Left kidney (tissue), 2 donors: ENCODE data around the gene RNF5. TPM values are rescaled to one million over a fixed set of nuclear protein-coding genes. Genes with fewer than 3 reads are reported as not detected.
"Not testable (repeated sequence)": the region's sequence is repeated elsewhere in the genome, so short reads cannot be mapped to it uniquely, and the experiment has no call there.

Experiments
- DNase-seq: peaks from one replicate; pipeline ENCODE4 v3.0.0-alpha.2; 2013
- polyA plus RNA-seq: library from polyadenylated mRNA; unstranded; fragments of 120-200 nt; gene quantifications from one replicate; pipeline ENCODE4 v1.2.1, GENCODE V29; 2013; ENCODE audit not compliant: insufficient read length

Gene RNF5
- polyA plus RNA-seq, 1 donor = 90.5 TPM

DNA sequence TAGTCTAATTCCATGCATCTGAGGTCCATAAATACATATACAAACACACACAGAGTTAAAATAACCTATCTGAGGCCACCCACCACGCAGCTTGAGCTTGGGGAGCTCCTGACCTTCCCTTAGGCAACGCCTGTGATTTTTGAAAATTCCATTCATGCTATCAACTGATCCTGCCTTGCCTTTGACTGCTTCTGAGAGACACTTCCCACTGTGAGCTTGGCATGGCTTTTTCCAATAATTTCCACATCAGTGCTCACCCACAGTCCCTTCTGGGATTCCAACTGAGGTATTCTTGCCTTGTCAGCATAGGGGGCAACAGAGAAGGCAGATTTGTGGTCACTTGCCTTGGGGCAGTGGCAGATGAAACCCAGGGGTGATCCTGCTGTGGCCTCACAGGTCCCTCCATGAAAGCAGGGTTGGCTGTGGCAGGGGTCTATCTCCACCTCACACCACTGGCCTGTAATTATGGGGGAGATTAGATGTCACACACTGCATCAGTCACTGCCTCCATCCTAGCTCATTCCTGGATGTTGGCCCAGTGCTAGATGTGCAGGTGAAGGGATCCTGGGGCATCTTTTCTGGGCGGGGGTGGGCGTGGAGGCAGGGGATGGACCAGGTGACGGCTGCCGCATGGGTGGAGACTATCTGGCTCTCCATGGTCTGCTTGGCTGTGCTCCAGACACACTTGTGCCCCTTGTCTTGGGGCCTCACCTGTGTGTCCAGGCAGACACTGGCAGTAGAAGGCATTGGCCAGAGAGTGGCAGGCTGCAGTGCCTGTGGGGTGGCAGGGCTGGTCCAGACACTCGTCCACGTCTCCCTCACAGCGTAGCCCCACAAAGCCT is 25.4 kb downstream of the RNF5 start:
- no peak for DNase-seq

DNA sequence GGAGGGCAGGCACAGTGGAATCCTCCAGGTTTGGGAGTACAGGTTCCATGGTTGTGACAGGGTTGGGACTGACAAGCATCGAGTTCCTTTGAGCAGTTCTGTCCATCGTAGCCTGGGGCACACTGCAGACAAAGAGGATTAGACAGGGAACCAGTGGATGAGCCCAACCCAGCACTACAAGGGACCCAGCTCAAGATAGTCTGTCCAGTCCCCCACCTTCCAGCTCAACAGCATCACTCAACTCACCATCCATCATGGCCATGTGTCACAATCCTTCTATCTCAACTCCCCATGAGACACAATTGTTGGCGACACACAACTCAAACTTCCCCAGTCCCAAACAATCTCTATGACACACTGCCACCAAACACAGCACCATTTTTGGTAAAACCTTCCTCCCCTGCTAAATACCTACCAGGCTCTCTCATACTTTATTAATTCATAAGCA is 26.1 kb downstream of the RNF5 start:
- no peak for DNase-seq

DNA sequence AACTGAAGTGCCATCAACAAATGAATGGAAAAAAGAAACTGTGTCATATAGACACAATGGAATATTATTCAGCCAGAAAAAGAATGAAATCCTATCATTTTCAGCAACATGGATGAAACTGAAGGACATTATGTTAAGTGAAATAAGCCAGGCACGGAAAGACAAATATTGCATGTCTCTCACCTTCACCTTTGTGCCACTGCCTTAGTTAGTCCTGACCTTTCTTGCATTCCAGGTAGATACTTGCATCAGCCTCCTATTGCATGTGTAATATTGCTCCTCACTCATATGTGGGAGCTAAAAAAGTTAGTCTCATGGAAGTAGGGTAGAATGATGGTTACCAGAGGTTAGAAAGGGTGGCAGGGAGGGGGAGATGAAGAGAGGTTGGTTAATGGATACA is 30.8 kb downstream of the RNF5 start:
- DNase-seq = no peak

DNA sequence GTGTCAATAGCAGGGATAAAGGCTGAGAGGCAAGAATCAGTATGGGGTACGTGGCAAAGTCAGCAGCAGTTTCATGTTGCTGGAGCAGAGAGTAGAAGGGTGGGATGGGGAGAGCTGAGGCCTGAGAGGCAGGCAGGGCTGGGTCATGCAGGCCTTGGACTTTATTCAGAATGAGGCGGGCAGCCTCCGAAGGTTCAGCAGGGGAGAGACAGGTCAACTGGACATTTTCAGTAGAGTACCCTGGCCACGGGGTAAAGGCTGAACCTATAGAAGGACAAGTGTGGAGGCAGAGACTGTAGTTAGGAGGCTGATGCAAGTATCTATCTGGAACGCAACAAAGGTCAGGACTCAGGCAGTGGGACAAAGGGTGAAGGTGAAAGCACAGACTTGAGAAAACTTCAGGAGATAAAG is 32.0 kb downstream of the RNF5 start:
- no peak for DNase-seq

DNA sequence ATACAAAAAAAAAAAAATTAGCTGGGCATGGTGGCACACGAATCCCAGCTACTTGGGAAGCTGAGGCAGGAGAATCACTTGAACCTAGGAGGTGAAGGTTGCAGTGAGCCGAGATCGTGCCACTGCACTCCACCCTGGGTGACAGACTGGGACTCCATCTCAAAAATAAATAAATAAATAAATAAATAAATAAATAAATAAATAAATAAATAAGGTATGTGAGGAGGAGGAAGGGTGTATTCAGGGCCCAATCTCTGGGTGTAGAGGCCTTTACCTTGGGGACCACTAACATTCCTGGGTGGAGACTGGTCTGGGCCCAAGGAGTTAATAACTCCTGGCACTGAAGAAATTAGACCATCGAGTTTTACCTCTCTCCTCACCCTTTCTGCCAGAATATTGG is 33.2 kb downstream of the RNF5 start:
- not testable (repeated sequence) for DNase-seq

DNA sequence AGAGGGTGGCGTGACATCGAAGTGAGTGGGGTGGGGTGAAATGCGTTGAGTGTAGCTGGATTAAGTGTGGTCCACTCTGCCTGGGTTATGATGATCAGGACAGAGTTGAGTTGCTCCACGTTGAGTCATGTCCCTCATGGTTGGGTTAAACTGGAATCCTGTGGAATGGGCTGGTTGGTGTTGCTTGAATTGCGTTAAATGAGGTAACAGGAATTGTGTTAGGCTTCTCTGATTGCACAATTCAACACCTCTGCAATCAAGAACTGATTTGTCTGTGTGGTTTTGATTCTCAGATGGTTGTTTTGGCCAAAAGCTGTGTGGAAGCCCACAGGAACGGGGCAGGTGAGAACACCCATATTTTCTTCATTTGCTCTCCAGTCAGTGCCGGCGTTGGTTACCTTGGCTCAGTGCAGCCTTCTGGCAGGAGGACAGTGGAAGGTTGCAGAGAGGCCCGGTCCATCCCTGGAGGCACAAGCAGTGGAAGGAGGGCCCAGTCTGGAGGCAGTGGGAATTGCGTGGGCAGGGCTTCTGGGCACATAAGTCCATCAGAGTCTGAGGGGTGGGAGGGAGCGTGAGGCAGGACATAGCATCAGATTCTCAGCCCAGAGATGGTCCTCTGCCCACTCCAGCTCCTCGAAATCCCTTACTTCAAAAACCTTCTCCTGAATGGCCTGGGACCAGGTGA is 34.0 kb downstream of the RNF5 start:
- DNase-seq = no peak

DNA sequence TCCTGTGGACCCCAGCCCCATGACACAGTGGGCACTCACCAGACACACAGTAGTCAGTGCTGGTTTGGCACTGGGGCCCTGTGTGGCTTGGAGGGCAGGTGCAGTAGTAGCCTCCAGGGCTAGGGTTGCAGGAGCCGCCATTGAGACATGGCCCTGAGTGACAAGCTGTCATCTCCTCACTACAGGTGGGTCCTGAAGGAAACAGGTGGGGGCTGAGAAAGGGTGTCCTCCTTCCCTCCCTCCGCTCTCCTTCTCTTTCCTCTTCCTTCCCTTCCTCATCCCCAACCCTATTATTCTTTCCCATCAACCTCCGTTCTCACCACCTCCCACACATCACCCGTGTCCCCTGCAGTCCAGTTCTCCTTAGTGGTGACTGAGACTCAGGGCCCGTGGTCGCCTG is 35.4 kb downstream of the RNF5 start:
- DNase-seq = no peak

DNA sequence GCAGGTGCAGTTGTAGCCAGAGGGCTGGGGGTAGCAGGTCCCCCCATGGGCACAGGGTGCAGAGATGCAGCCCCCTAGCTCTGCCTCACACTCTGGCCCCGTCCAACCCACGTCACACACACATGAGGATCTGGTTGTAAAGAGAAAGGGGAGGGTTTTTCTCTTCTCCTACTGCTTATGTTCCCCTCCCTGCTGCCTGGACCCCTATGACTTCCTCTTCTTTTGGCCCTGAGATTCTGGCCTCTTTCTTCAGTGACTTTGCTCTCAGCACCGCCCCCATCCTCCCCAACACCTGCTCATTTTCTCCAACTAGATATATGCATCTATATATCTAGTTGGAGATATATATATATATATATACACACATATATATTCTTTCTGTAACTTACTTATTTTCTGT is 35.9 kb downstream of the RNF5 start:
- no peak for DNase-seq

DNA sequence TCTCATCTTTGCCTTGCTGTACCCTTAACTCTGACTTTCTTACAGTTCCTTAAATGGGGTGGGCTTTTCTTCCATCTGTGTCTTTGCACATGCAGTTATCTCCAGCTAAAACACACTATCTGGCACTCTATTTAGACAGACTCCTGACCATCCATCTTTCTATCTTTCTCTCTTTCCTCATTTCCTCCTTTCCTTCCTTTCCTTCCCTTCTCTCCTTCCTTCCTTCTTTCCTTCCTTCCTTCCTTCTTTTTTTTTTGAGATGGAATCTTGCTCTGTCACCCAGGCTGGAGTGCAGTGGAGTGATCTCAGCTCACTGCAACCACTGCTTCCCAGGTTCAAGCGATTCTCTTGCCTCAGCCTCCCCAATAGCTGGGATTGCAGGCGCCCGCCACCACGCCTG is 37.4 kb downstream of the RNF5 start:
- no peak for DNase-seq

DNA sequence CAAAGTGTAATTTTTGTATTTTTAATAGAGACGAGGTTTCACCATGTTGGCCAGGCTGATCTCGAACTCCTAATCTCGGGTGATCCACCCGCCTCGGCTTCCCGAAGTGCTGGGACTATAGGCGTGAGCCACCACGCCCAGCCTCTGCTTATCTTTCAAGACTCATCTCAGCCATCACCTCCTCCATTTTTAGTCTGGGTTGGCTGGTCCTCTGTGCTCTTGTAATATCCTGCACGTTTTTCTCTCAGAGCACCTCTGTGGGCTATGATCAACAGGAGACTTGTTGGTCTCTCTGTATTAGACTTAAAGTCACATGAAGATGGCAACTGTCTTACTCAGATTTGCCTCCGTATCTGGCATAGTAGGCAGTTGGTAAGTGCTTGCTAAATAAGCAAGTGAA is 38.1 kb downstream of the RNF5 start:
- DNase-seq = no peak

DNA sequence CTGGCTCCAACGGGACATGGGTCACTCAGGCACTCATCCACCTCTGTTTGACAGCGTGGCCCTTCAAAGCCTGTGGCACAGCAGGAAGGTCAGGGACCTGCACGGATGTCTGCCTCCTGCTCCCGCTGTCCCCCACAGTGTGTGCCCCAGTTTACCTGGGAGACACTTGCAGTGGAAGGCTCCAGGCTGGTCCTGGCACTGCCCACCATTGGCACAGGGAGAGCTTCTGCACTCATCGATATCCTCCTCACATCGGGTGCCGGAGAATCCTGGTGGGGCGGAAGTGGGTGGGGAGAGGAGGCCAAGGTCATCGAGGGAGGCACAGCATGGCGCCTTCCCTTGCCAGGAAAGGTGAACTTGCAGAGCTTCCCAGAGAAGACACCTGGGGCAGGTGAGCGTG is 38.8 kb downstream of the RNF5 start:
- no peak for DNase-seq

DNA sequence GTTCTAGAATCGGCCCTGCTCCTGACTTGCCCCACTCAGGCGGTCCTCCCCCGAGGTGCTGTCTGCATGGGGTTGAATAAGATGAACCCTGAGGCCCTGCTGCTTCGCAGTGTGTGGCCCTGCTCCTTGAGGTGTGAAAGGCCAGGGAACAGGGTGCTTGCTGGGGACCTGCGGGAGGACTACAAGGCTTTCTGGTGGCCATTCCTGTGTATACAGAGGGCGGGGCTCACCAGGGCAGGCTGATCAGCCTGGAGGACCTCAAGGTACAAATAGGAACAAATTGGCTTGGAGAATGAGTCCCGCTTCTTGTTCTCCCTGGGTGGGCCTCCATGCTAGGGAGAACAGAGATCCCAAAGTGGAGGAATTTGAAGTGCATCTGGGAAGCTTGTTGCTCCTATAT is 40.0 kb downstream of the RNF5 start:
- no peak for DNase-seq

DNA sequence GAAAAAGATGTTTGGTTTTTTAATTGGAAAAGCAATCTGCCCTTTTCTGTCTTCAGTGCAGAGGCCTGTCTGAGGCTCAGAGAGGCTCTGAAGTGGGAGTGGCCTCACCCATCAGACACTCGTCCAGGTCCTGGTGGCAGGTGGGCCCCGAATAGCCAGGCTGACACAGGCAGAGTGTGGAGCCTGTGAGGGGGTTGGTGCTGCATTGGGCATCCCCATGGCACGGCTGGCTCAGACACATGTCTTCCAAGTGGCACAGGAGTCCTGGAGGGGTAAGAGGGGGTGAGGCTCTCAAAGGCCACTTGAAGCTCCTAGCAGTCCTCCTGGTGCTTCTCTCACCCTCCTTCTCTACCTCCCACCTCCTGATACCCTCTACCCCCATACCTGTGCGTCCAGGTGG is 41.8 kb downstream of the RNF5 start:
- DNase-seq = no peak

DNA sequence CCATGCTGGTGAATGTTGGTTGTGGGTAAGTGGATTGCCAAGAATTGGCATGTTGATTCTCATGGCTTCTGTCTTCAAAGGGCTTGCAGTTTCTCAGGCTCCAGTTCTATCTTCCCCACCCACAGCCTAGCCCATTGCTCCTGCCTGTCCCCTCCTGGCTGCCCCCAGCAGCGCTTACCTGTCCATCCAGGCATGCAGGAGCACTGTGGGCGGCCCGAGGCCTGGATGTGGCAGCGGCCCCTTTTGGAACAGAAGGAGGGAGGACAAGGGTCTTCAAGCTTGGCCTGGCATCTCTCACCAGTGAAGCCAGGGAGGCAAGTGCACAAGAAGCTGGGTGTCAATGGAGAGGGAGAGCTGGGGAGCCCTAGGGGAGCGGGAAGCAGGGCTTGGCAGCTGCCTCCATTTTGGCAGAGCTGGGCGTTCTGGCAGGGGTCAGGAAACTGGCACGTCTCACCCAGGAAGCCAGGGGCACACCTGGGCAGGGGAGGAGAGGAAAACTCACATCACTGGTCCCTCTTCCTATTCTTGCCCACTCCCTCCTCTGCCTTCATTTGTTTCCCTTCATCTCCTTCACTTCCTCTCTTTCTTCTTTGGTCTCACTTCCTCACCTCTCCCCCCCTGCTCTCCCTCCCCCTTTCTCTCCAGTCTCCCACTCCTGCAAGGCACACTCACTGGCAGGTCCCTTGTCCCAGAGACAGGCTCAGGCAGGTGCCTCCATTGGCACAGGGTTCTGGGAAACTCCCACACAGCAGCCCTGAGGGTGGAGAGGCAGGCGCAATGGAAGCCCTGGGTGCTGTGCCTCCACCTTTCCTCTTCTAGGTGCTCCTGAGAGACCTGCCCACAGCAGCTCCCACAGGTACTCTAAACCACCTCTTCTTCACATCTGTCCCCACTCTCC is 44.4 kb downstream of the RNF5 start:
- DNase-seq = no peak

DNA sequence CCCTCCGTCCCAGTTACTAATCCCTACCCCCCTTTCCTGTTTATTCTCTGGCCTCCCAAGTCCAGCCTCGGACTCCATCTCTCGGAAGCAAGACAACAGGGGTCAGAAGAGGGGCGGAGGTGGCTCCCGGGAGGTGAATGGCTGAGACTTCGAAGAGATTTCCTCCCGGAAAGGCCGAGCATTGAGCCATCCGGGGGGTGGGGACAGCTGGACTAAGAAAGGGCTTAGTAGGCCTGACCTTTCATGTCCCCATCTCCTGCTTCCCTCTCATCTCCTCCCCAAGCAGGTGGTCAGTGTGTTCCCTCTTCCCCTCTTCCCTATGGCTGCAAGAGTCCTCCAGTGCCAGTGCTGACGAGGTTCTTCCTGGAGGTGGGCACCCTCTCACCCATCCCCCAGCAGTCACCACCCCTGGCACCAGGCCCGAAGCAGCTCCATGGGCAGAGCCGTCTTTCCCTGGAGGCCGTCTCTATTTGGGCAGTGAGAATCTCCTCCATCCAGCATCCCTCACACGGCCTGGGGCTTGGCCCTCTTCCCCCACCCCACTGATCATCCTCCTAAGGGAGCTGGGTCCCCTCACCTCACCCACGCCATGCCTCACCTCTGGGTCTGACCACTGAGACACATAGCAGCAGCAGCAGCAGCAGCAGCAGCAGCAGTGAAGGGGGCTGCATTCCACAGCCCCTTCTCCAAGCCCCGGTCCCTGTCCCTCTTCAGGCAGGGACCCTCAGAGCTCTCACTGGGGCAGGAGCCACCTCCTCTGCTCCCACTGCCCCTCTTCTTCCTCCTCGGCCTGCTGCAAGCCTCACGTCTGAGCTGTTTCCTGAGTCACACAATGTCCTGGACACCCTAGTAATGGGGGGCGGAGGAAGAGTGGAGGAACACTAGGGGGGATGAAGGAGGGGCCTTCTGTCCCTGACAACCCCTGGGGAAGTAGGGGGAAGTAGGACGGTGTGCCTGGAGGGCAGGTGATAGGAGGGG is 45.3 kb downstream of the RNF5 start, which contains the start of gene NOTCH4:
Gene NOTCH4 (minus strand): TSS at position 810 of the 978 bp plus-strand sequence. CDS start 139 bp downstream, at position 671.
- no peak for DNase-seq

DNA sequence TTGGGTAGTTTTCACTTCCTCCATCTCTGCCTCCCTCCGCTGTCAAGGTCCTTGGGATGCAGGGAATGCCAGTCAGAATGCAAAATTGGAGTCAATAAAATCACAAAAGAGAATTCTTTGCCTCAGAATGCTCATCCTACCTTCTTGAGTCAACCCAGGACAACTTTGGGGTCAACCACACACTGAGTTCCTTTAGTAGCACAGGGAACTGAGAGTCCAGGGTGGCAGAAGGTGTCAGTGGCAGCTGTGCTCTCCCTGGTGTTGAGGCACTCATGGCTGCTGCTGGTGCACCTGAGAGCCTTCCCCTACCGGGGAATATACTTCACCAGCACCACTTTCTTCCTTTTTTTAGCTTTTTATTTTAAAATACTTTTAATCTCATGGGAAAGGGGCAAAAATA is 46.5 kb downstream of the RNF5 start:
- no peak for DNase-seq

DNA sequence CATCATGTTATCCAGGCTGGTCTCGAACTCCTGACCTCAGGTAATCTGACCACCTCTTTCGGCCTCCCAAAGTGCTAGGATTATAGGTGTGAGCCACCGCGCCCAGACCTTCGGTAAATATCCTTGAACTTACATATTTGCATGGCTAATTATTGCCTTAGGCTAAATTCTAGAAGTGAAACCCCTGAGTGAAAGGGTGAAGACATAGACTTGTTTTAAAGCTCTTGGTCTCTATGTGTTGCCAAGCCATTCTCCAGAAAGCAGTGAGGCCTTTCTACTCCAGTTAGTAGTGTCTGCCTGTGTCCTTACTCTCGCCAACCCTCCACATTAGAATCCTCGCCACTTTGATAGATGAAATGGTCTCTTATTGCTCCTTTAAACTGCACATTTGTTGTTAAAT is 48.2 kb downstream of the RNF5 start:
- no peak for DNase-seq
